Measurements from ENCODE around the gene TRIM45. TPM values are rescaled to one million over a fixed set of nuclear protein-coding genes. Genes with fewer than 3 reads are reported as not detected.

Gene TRIM45
- total RNA-seq, 1 donor from 2014 or later: 7.0 TPM

DNA sequence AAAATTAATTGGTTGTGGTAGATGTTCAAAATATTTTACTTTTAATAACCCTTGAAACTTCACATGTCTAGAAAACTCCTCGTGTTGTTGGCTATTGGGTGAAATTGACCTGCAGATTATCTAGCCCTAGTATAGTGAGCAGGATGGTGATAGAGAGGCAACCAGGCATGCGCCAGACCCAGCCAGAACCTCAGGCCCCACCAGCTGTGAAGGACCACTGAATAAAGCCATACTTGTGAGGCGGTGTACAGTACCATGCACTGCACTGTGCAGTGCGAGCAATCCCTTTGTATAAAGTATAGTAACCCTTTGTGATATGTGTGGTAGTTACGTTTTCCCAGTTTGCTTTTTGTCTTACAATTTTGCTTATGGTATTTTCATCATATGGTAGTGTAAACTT, 53.0 kb downstream of the TRIM45 start:
- H3K36me3 Mint-ChIP-seq (ENCODE audit: low read depth, unreplicated experiment): no peaks in the 10 kb centered on the region
- no peak overlapping the region for H3K4me3 Mint-ChIP-seq (ENCODE audit: unreplicated experiment)
- TF ChIP-seq, protein P1, sequence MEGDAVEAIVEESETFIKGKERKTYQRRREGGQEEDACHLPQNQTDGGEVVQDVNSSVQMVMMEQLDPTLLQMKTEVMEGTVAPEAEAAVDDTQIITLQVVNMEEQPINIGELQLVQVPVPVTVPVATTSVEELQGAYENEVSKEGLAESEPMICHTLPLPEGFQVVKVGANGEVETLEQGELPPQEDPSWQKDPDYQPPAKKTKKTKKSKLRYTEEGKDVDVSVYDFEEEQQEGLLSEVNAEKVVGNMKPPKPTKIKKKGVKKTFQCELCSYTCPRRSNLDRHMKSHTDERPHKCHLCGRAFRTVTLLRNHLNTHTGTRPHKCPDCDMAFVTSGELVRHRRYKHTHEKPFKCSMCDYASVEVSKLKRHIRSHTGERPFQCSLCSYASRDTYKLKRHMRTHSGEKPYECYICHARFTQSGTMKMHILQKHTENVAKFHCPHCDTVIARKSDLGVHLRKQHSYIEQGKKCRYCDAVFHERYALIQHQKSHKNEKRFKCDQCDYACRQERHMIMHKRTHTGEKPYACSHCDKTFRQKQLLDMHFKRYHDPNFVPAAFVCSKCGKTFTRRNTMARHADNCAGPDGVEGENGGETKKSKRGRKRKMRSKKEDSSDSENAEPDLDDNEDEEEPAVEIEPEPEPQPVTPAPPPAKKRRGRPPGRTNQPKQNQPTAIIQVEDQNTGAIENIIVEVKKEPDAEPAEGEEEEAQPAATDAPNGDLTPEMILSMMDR (IDR thresholded peaks at IDR 0.05; ENCODE audit: unreplicated experiment): no peak
- H3K27me3 Mint-ChIP-seq (ENCODE audit: unreplicated experiment): no peaks in the 10 kb centered on the region
- no peaks in the 10 kb centered on the region for H3K4me1 Mint-ChIP-seq (ENCODE audit: unreplicated experiment)
- DNase-seq (ENCODE audit: low spot score): no peak
- no peak overlapping the region for H3K27ac Mint-ChIP-seq (ENCODE audit: unreplicated experiment)
- H3K9me3 Mint-ChIP-seq (ENCODE audit: unreplicated experiment): no peaks in the 10 kb centered on the region

DNA sequence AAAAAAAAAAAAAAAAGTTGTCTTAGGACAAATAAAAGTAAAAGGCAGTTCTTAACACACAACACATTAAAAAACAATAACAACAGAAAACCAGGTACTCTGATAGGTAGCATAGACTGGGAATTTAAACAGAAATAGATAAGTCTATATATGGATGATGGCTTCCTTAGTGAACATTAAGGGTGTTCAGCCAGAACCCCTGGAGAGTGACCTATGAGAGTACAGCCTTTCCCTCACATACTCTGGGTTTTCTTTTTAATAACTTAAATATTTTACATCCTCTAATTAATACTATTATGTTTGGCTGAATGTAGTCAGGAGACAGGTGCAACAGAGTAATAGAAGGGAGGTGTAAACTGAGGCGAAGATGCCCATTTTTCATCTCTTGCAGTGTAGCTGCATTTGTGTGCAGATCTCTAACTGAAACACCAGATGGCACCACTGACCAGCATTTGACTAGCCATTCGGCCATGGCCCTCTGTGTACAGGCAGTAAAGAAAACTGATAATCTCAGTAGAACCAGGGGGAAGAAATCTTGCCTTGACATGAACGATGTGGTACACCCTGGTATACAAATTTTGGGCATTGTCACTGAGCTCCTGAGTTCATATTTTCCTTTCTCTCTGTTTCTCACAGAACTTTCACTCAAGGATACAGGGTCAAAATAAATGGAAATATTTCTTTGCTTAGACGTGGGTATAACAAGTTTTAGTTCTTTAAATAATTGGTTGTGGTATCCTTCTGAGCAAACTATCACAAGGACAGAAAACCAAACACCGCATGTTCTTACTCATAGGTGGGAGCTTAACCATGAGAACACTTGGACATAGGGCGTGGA, 53.8 kb downstream of the TRIM45 start:
- no peaks in the 10 kb centered on the region for H3K36me3 Mint-ChIP-seq (ENCODE audit: low read depth, unreplicated experiment)
- TF ChIP-seq, protein P1 (IDR thresholded peaks at IDR 0.05; ENCODE audit: unreplicated experiment): peak; percentile 76
- H3K4me3 Mint-ChIP-seq (ENCODE audit: unreplicated experiment): no peak overlapping the region
- H3K27ac Mint-ChIP-seq (ENCODE audit: unreplicated experiment): no peak overlapping the region
- H3K27me3 Mint-ChIP-seq (ENCODE audit: unreplicated experiment): no peaks in the 10 kb centered on the region
- no peaks in the 10 kb centered on the region for H3K4me1 Mint-ChIP-seq (ENCODE audit: unreplicated experiment)
- peak; percentile 58 for DNase-seq (ENCODE audit: low spot score)
- no peaks in the 10 kb centered on the region for H3K9me3 Mint-ChIP-seq (ENCODE audit: unreplicated experiment)

DNA sequence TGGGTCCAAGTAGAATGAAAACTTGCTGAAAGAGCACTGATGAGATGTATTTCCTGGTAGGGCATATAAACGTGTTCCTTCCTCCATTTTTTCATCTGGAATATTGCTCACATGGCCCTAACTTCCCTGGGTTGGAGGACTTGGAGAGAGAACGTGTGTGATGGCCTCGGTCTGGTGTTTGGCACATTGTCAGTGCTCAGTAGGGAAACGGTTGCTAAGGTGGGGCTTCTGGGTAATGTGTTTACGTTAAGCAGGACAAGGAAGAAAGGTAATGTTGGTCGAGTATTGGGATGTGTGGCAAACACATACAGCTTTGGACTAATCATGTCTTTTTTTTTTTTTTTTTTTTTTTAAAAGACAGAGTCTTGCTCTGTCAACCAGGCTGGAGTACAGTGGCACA, 55.2 kb downstream of the TRIM45 start:
- Mint-ChIP-seq H3K27me3 (ENCODE audit: unreplicated experiment) (no peaks in the 10 kb centered on the region), H3K27ac (ENCODE audit: unreplicated experiment) (no peak overlapping the region), H3K4me1 (ENCODE audit: unreplicated experiment) (peaks cover 1% of the 10 kb centered on the region), H3K9me3 (ENCODE audit: unreplicated experiment) (no peaks in the 10 kb centered on the region), H3K36me3 (ENCODE audit: low read depth, unreplicated experiment) (no peaks in the 10 kb centered on the region), H3K4me3 (ENCODE audit: unreplicated experiment) (no peak overlapping the region)
- TF ChIP-seq, protein P1 (IDR thresholded peaks at IDR 0.05; ENCODE audit: unreplicated experiment): no peak
- DNase-seq (ENCODE audit: low spot score): no peak

DNA sequence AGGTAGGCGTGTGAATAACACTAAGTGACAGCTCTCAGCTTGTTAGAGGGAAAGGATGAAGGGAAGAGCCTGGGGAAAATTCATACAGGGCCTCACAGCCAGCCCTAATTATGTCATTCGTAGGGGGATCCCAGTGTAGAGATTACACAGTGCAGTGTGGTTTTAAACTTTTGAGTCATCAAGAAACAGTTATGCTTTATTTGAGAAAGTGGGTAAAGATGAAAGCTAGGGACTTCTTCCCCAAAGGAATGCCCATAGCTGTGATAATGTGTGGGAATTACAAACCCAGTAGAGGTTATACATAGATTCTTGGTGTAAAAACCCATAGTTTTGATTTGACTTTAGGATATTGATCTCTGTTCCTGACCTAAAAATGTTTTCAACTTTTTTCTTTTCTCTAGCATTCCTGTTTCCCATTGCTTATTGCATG, 59.5 kb downstream of the TRIM45 start:
- DNase-seq (ENCODE audit: low spot score): no peak
- TF ChIP-seq, protein P1 (IDR thresholded peaks at IDR 0.05; ENCODE audit: unreplicated experiment): no peak
- Mint-ChIP-seq H3K27ac (ENCODE audit: unreplicated experiment) (no peak overlapping the region), H3K9me3 (ENCODE audit: unreplicated experiment) (no peaks in the 10 kb centered on the region), H3K4me3 (ENCODE audit: unreplicated experiment) (no peak overlapping the region), H3K36me3 (ENCODE audit: low read depth, unreplicated experiment) (no peaks in the 10 kb centered on the region), H3K4me1 (ENCODE audit: unreplicated experiment) (peaks cover 10% of the 10 kb centered on the region), H3K27me3 (ENCODE audit: unreplicated experiment) (peaks cover 2% of the 10 kb centered on the region)

Small RNA genes within 50 kb of the gene (microRNA-seq; reads per million reads assigned to microRNA genes)
- 19.8 reads per million, percentile 67 among the genes with 10 or more reads in this experiment for gene MIR942 (ENCODE audit: unreplicated experiment)

Other genes starting within 250 kb of the TRIM45 start
- 23.7 TPM for gene PTGFRN, start 211.8 kb downstream of the TRIM45 start, total RNA-seq (ENCODE audit: unreplicated experiment)
- 0.10 TPM for gene CD101, start 120.0 kb downstream of the TRIM45 start, total RNA-seq (ENCODE audit: unreplicated experiment)
- 11.1 TPM for gene TTF2, start 61.4 kb downstream of the TRIM45 start, total RNA-seq (ENCODE audit: unreplicated experiment)
- 0.23 TPM for gene VTCN1, start 89.2 kb upstream of the TRIM45 start, total RNA-seq (ENCODE audit: unreplicated experiment)
- gene MAN1A2, start 245.7 kb upstream of the TRIM45 start, total RNA-seq (ENCODE audit: unreplicated experiment): 36.4 TPM

Data from endothelial cell (in vitro differentiated cells).